HG03521 (cell line): ENCODE results near the gene RREB1.

ENCODE experiments used
- ATAC-seq: cut with Tn5 transposase; IDR thresholded peaks from one replicate; pipeline ENCODE4 v1.9.1; 2021; ENCODE audit warnings: mild to moderate bottlenecking, moderate library complexity; ENCODE audit not compliant: unreplicated experiment

RREB1 gene

GRCh38 chr6:7239590-7239948, 131.8 kb downstream of the RREB1 start:
- no peak for ATAC-seq

GRCh38 chr6:7240351-7240750, 132.6 kb downstream of the RREB1 start:
- no peak for ATAC-seq

GRCh38 chr6:7241160-7241559, 133.4 kb downstream of the RREB1 start:
- ATAC-seq, result no peak

- ATAC-seq, result no peak
Measured at GRCh38 chr6:7241709-7242645, 134.2 kb downstream of the RREB1 start.

- ATAC-seq, result no peak
Measured at GRCh38 chr6:7242835-7243178, 135.0 kb downstream of the RREB1 start.

- no peak for ATAC-seq
Measured at GRCh38 chr6:7243179-7243981, 135.6 kb downstream of the RREB1 start.

- ATAC-seq, result no peak
Measured at GRCh38 chr6:7245668-7246393, 138.1 kb downstream of the RREB1 start.

- ATAC-seq, result no peak
Measured at GRCh38 chr6:7246401-7247178, 138.8 kb downstream of the RREB1 start.

GRCh38 chr6:7247179-7247456, 139.4 kb downstream of the RREB1 start:
- ATAC-seq, result no peak

- ATAC-seq, result no peak
Measured at GRCh38 chr6:7247828-7248227, 140.1 kb downstream of the RREB1 start.

GRCh38 chr6:7249391-7249790, 141.6 kb downstream of the RREB1 start:
- no peak for ATAC-seq

GRCh38 chr6:7249946-7250643, 142.3 kb downstream of the RREB1 start:
- no peak for ATAC-seq

GRCh38 chr6:7250812-7251211, 143.1 kb downstream of the RREB1 start:
- ATAC-seq, result no peak

GRCh38 chr6:7251646-7252260, 144.0 kb downstream of the RREB1 start:
- no peak for ATAC-seq

- ATAC-seq, result no peak
Measured at GRCh38 chr6:7252390-7252789, 144.6 kb downstream of the RREB1 start.

GRCh38 chr6:7254980-7255835, 147.4 kb downstream of the RREB1 start:
- ATAC-seq, result no peak

GRCh38 chr6:7255918-7256317, 148.2 kb downstream of the RREB1 start:
- no peak for ATAC-seq

- ATAC-seq, result no peak
Measured at GRCh38 chr6:7256785-7257184, 149.0 kb downstream of the RREB1 start.
